Right lobe of liver (tissue), 4 donors: ENCODE measurements around the gene MFN2.

Experiments
- CTCF ChIP-seq, 4 donors: fragments of 200-600 bp in 3 of 4; fragments of 450-650 bp in 1 of 4; IDR thresholded peaks; one replicate each; pipeline versions ENCODE4 v1.5.1 to v1.8.0; 2016 to 2022; ENCODE audit warnings: antibody characterized with exemption in 4 of 4, mild to moderate bottlenecking in 2 of 4
- POLR2A ChIP-seq: fragments of 450-650 bp; IDR thresholded peaks from one replicate; pipeline ENCODE4 v1.6.1; 2017; ENCODE audit warnings: antibody characterized with exemption, mild to moderate bottlenecking
- donor health status: DM: no; HTN: no; CAD: no.
- donor health status: DM: no; HTN: no; CAD: no.
- donor health status: DM: no; HTN: yes; CAD: no.

GRCh38 chr1:12053752-12054548 lies 73.7 kb downstream of the MFN2 start:
- TF ChIP-seq CTCF (IDR thresholded peaks at IDR 0.05) (no peak), POLR2A (no peak)
